Osteocyte (in vitro differentiated cells): ENCODE results near the gene TRAF3. TPM values are rescaled to one million over a fixed set of nuclear protein-coding genes. Genes with fewer than 3 reads are reported as not detected.

ENCODE experiments used
- DNase-seq: peaks from one replicate; pipeline ENCODE4 v3.0.0; 2021; ENCODE audit warnings: mixed read lengths; ENCODE audit not compliant: unreplicated experiment; ENCODE audit errors: extremely low spot score
- H3K27ac Mint-ChIP-seq: one replicate; pipeline ENCODE4 v1.8.0; 2021; ENCODE audit warnings: mild to moderate bottlenecking, mixed read lengths; ENCODE audit not compliant: unreplicated experiment
- H3K27me3 Mint-ChIP-seq: one replicate; pipeline ENCODE4 v1.8.0; 2021; ENCODE audit warnings: mixed read lengths; ENCODE audit not compliant: unreplicated experiment
- H3K36me3 Mint-ChIP-seq: one replicate; pipeline ENCODE4 v1.8.0; 2021; ENCODE audit warnings: mixed read lengths; ENCODE audit not compliant: unreplicated experiment
- H3K4me1 Mint-ChIP-seq: one replicate; pipeline ENCODE4 v1.8.0; 2021; ENCODE audit warnings: mixed read lengths; ENCODE audit not compliant: unreplicated experiment
- H3K4me3 Mint-ChIP-seq: one replicate; pipeline ENCODE4 v1.8.0; 2021; ENCODE audit warnings: mild to moderate bottlenecking, moderate library complexity, mixed read lengths; ENCODE audit not compliant: unreplicated experiment
- H3K9me3 Mint-ChIP-seq: one replicate; pipeline ENCODE4 v1.8.0; 2021; ENCODE audit warnings: mixed read lengths; ENCODE audit not compliant: unreplicated experiment
- total RNA-seq: library from RNA; stranded (reverse); gene quantifications from 2 replicates; pipeline ENCODE4 v1.2.1, GENCODE V29; 2021
- TF ChIP-seq, protein P1 (sequence below): fragments of 200-600 bp; sonication (generic); IDR thresholded peaks from 2 replicates; pipeline ENCODE4 v1.5.0; 2021; ENCODE audit warnings: antibody characterized with exemption, mild to moderate bottlenecking, moderate library complexity

Gene TRAF3
- total RNA-seq, 1 donor from 2014 or later: 15.9 TPM

- Mint-ChIP-seq H3K27me3 (no peaks in the 10 kb centered on the region), H3K27ac (no peak overlapping the region), H3K9me3 (no peaks in the 10 kb centered on the region), H3K4me1 (no peaks in the 10 kb centered on the region), H3K4me3 (no peak overlapping the region), H3K36me3 (peaks cover 17% of the 10 kb centered on the region)
- DNase-seq: no peak
- TF ChIP-seq, protein P1, sequence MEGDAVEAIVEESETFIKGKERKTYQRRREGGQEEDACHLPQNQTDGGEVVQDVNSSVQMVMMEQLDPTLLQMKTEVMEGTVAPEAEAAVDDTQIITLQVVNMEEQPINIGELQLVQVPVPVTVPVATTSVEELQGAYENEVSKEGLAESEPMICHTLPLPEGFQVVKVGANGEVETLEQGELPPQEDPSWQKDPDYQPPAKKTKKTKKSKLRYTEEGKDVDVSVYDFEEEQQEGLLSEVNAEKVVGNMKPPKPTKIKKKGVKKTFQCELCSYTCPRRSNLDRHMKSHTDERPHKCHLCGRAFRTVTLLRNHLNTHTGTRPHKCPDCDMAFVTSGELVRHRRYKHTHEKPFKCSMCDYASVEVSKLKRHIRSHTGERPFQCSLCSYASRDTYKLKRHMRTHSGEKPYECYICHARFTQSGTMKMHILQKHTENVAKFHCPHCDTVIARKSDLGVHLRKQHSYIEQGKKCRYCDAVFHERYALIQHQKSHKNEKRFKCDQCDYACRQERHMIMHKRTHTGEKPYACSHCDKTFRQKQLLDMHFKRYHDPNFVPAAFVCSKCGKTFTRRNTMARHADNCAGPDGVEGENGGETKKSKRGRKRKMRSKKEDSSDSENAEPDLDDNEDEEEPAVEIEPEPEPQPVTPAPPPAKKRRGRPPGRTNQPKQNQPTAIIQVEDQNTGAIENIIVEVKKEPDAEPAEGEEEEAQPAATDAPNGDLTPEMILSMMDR: no peak
Measured at GRCh38 chr14:102907303-102907844, 130.1 kb downstream of the TRAF3 start.

DNA sequence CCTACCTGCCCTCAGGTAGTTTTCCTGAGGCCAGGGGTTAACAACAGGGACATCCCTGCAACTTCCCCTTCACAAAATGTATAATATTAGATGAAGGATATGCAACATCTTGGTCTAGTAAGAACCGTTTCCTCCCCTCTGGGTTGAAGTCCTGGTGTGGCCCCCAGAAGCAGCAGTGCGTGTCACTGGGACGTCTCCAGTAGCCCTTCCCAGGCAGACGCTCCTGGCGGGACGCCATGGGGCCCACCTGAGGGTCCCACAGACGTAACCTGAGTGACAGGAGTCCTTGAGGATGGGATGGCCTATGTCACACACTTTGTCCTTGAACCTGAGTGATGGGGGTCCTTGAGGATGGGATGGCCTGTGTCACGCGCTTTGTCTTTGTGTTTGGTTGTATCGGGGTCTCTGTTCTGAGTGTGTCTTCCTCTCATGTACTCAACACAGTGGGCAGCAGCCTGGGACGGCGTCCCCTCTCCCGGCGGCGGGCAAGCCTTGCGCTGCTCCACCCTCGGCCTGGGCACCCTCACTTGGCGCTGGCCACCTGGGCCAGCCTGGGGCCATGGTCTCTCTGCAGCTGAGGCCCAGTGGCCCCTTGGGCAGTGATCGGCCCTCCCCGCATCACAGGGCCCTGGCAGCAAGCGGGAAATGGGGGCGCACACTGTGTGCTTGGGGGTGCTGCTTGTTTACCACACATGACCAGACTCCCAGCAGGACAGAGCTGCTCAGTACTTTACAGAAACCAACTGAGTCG is 130.9 kb downstream of the TRAF3 start:
- Mint-ChIP-seq H3K4me1 (no peaks in the 10 kb centered on the region), H3K4me3 (no peak overlapping the region), H3K9me3 (no peaks in the 10 kb centered on the region), H3K27me3 (no peaks in the 10 kb centered on the region), H3K27ac (no peak overlapping the region), H3K36me3 (peaks cover 15% of the 10 kb centered on the region)
- no peak for DNase-seq
- TF ChIP-seq, protein P1: no peak

- H3K36me3 Mint-ChIP-seq: peaks cover 11% of the 10 kb centered on the region
- H3K27me3 Mint-ChIP-seq: no peaks in the 10 kb centered on the region
- DNase-seq: no peak
- TF ChIP-seq, protein P1: no peak
- H3K9me3 Mint-ChIP-seq: no peaks in the 10 kb centered on the region
- H3K4me1 Mint-ChIP-seq: no peaks in the 10 kb centered on the region
- no peak overlapping the region for H3K27ac Mint-ChIP-seq
- H3K4me3 Mint-ChIP-seq: no peak overlapping the region
Measured at GRCh38 chr14:102908766-102909455, 131.7 kb downstream of the TRAF3 start.

- Mint-ChIP-seq H3K36me3 (peaks cover 10% of the 10 kb centered on the region), H3K27me3 (no peaks in the 10 kb centered on the region), H3K9me3 (no peaks in the 10 kb centered on the region), H3K4me3 (no peak overlapping the region), H3K4me1 (no peaks in the 10 kb centered on the region), H3K27ac (no peak overlapping the region)
- no peak for DNase-seq
- TF ChIP-seq, protein P1: no peak
Measured at GRCh38 chr14:102909462-102909861, 132.2 kb downstream of the TRAF3 start.

DNA sequence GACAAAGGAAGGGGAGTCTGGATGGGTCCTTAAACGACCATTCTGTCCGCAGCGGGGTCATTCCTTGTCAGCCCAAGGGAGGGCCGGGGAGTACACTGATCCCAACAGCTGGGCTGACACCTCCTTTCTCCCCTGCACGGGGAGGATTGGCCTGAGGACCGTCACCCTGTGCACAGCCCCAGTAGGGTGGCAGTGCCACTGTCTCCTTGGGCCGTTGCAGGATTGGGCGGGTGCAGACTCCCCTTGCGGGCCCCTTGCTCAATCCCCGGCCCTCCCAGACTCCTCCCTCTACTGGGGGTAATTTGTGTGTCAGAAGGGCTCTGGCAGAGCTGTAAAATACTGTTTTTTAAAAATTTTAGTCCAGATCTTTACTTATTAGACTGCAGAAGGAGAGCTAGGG is 132.7 kb downstream of the TRAF3 start:
- no peak overlapping the region for H3K4me3 Mint-ChIP-seq
- TF ChIP-seq, protein P1: no peak

More for the DNA sequence above, 132.7 kb downstream of the TRAF3 start:
- H3K4me1 Mint-ChIP-seq: no peaks in the 10 kb centered on the region
- H3K27me3 Mint-ChIP-seq: no peaks in the 10 kb centered on the region
- DNase-seq: no peak
- peaks cover 10% of the 10 kb centered on the region for H3K36me3 Mint-ChIP-seq
- H3K27ac Mint-ChIP-seq: no peak overlapping the region
- no peaks in the 10 kb centered on the region for H3K9me3 Mint-ChIP-seq
